ENCODE results near the gene SLC22A2.
"Not testable (repeated sequence)": the region's sequence is repeated elsewhere in the genome, so short reads cannot be mapped to it uniquely, and the experiment has no call there.

SLC22A2 gene

GRCh38 chr6:160258346-160259142, at the start of gene SLC22A2:
TSS of gene SLC22A2 (minus strand) at chr6:160258821. CDS start at chr6:160258757, 64 bp downstream.
- DNase-seq, result no peak

DNA sequence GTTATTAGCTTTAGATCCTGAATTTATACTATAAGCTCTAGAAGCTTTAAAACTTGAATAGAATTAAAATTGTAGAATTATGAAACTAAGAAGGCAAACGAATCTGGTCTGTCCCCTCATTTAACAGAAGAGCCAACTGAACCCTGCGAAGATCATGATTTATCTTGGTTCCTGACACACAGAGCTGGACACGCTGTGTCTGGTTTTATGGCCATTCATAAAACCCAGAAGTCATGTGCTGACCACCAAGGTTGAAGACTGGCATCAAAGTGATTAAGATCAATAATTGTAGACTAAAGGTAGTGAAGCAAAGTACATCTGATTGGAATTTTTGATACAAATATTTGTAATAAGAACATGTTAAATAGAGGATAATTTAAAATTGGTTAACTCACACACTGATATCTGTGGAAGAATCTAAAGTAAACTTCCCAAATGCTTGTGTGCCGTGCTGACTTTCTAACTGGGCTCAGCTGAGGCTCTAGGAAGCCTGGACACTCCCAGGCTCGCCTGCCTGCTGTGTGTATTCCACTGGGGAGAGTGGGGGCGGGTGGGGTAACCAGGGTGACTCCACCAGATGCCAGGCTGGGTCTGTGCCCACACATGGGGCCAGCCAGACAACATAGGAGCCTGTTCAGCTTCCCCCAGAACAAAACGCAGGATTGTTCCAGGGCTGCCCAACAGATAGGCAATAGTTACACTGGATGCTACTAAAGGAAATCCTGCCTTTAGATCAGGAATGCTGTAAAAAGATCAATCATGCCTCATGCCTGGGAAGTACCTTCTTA, 47.5 kb upstream of the SLC22A2 start:
- DNase-seq, result no peak

GRCh38 chr6:160303806-160304205, 45.2 kb upstream of the SLC22A2 start:
- no peak for DNase-seq

DNA sequence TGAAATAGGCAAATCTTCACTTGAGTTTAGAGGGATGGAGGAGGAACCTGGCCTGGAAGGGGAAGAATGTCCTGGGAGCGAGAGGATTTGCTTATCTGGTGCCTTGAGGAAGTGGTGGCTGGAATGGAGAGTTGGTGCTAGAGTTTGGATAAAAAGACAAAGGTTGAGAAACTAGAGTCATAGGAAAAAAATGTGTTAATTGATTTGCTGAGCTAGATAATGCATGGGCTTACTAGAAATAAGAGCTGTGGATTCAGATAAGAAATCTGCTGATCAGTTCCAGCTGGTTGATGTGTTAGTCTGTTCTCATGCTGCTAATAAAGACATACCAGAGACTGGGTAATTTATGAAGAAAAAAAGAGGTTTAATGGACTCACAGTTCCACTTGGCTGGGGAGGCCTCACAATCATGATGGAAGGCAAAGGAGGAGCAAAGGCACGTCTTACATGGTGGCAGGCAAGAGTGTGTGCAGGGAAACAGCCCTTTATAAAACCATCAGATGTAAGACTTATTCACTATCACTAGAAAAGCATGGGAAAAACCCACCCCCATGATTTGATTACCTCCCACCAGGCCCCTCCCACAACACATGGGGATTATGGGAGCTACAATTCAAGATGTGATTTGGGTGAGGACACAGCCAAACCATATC, 43.9 kb upstream of the SLC22A2 start:
- not testable (repeated sequence) for DNase-seq

DNA sequence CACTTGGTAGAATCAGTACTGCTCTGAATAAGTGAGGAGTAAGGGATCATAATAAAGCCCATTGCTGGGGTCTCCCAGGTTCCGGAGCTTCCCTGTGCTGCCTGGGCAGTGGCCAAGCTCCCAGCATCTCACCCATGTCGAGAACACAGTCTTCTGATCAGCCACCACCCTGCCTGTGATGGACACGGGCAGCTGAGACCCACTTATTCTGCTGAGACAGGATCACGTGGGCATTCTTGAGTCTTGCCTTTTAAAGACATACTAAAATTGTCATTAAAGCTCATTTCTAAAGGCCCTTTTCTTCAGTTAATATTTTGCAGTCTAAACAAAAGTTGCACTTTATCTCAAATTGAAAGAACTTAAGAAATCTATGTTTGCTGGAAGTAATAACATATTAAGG, 42.7 kb upstream of the SLC22A2 start:
- DNase-seq, result no peak

- DNase-seq, result no peak
Observed at GRCh38 chr6:160300076-160300695, 41.6 kb upstream of the SLC22A2 start.

GRCh38 chr6:160299559-160299958, 40.9 kb upstream of the SLC22A2 start:
- DNase-seq, result no peak

DNA sequence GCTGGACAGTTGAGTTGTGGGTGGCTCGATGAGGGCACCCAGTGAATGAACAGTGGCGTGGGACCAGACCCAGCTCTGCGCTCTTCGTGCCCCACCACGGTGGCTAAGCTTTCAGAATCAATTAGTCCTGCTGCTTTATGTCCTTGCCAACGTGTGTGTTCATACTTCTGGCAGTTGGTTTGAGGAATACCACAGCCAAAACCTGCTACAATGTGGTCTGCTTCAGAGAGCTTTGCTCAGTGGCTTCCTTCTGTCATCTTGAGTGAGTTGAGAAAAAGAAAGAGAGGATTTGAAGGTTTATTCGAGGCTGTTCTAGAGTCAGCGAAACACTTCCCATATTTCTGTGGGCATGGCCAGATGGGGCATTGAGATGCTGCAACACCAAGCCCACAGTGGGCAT, 39.5 kb upstream of the SLC22A2 start:
- no peak for DNase-seq

GRCh38 chr6:160297310-160297709, 38.7 kb upstream of the SLC22A2 start:
- DNase-seq, result no peak

DNA sequence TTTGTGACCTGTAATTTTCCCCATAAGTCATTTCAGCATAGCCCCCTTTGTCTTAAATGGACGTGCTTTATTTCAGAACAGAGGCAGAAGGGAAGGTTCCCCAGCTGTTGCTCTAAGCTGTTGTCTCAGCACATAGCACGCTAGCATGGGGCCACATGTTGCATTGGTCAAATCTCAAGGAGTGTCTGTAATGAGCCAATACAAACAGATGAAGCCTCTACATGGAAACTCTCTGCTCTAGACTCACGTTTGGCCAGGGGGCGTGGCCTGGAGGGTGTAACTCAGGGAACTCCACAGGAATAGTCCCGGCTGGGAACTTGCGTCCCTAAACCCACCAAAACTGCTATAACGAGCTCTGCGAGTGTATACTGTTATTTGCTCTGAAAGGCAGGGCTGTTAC, 35.2 kb upstream of the SLC22A2 start:
- no peak for DNase-seq

DNA sequence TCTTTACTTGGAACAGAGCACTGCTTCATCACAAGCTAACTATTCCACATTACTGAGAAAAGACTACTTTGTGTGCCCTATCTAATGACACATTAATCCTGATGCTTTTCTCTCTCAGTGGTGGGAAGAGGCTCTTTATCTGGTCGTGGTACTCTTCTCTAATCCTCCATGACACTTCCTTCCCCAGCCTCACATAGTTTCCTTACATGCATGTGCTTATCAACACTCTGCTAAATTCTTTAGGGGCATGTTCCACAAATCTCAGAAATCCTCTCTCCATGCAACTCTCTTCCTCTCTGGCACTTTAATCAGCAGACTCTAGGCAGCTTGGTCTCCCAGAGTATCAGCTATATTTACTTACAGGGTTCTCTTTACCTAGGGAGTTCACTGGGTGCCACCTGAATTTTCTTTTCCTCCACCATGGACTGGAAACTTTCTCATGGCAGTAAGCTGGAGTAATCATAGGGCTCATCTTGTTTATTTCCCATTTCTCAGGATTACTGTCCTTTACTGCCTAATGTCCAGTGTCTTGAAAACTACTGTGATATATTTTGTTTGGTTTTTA, 27.0 kb upstream of the SLC22A2 start:
- no peak for DNase-seq

DNA sequence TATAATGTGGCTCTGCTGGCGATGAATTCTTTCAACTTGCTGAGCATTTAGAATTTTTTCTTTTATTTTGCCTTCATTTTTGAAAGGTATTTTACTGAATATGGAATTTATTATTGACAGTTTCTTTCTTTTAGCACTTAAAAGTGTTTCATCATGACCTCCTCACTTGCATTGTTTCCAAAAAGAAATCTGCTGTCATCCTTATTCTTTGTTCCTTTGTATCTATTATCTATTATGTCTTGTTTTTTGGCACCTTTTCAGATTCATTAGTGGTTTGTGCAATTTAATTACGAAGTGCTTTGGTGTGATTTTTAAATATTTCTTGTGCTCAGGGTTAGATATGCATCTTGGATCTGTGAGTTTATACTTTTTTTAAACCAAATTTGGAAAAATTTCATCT, 26.0 kb upstream of the SLC22A2 start:
- no peak for DNase-seq

DNA sequence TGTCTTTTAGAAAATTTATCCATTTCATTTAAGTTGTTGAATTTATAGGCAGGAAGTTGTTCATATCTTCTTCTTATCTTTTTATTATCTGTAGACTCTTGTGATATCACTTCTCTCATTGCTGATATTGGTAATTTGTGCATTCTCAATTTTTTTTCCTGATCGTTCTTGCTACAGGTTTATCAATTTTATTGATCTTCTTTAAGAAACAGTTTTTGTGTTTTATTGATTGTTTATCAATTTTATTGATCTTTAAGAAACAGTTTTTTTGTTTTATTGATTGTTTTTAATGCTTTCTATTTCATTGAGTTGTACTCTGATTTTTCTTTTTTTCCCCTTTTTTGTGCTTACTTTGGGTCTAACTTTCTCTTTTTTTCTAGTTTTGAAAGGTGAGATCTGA, 23.8 kb upstream of the SLC22A2 start:
- DNase-seq, result no peak

- DNase-seq, result no peak
Observed at GRCh38 chr6:160279850-160280249, 21.2 kb upstream of the SLC22A2 start.

DNA sequence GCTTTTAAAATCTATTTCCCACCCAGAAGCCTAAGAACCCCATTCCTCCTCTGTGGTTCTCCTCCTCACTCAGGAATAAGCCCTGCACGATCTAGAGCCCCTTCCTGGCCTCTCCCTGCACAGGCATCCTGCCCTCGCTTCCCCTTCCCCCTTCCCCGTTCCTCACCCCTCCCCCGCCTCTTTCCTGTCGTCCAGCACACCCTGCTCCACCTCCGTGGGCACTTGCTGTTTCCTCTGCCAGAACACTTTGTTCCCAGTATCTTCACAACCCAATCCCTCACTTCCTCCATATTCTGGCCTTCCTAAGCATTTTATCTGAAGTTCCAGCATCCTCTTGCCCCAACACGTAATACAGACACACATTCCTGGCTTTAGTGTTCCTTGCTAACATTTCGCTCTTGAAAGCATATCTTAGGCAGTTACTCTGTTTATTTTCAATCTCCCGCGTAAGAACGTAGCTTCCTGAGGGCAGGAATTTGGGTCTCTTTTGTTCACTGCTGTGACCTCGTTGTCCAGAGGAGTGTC, 20.2 kb upstream of the SLC22A2 start:
- no peak for DNase-seq

GRCh38 chr6:160278311-160278710, 19.7 kb upstream of the SLC22A2 start:
- no peak for DNase-seq

GRCh38 chr6:160277546-160277945, 18.9 kb upstream of the SLC22A2 start:
- no peak for DNase-seq

DNA sequence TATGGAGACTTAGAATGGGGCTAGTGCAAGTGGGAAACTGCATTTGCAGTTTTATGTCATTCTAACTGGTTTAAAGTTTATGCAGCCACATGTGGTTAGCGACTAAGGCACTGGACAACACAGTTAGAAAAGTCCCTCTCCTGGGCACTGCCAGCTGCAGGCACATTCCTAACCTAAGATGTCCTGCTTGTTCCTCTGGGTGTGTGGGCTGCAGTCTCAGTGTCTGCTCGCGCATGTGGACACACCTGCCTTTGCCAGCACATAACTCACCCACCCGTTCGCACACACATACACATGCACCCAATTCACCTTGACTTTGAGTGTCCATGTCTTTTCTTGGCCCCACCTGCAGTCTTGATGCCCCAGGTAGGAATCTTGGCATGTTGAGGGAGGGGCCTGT, 18.5 kb upstream of the SLC22A2 start:
- no peak for DNase-seq

GRCh38 chr6:160276126-160276525, 17.5 kb upstream of the SLC22A2 start:
- DNase-seq, result no peak

GRCh38 chr6:160275511-160276003, 16.9 kb upstream of the SLC22A2 start:
- DNase-seq, result no peak

DNA sequence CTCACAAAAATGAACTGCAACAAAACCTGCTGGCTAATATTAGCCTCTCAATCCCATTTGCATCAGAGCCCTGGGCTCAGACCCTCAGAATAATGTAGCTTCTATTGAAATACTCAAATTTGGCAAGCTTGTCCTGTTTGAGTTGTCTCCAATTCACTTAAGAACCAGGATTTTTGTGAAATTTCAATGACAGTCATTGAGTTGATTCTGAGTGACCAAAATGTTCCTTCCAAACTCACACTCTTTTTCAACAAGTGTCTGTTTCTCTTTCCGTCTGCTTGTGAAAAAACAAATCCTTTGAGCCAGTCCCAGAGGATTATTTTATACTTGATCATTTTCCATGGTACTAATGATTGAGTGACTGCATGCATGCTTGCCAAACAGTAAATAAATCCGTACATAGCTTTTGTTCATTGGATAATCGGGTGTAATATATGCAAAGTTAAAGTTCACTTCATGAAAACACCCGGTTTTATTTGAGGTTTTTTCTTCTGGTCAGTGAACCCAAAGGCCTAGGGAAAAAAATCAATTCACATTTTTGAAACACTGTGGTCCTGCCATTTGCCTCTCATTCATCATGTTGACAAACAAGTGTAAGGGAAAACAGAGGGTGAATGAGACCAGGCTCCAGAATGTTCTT, 16.4 kb upstream of the SLC22A2 start:
- DNase-seq, result no peak

GRCh38 chr6:160273750-160274149, 15.1 kb upstream of the SLC22A2 start:
- DNase-seq, result no peak

Measured in NCI-H2171 (cell line).